ENCODE results near the gene NPHP4. TPM values are rescaled to one million over a fixed set of nuclear protein-coding genes. Genes with fewer than 3 reads are reported as not detected.

Gene NPHP4
- total RNA-seq, 1 donor from 2014 or later: 12.1 TPM

DNA sequence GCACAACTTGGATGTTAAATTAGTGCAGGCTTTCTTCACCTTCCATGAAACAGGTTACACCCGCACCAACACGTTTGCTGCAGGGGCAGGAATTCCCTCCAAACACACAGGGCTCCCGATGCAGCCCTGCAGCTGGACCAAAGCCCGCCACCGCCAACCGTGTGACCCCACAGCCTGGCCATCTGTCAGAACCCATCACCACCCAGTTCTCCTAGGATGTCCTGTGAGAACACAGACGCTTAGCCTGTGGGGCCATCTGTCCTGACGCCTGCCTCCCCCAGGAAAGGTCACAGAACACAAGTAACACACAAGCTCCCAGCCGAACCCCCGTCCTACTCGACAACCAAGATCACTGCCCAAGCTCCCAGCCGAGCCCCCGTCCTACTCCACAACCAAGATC, 108.1 kb downstream of the NPHP4 start:
- DNase-seq (ENCODE audit: extremely low read depth, low read depth, low spot score): no peak

DNA sequence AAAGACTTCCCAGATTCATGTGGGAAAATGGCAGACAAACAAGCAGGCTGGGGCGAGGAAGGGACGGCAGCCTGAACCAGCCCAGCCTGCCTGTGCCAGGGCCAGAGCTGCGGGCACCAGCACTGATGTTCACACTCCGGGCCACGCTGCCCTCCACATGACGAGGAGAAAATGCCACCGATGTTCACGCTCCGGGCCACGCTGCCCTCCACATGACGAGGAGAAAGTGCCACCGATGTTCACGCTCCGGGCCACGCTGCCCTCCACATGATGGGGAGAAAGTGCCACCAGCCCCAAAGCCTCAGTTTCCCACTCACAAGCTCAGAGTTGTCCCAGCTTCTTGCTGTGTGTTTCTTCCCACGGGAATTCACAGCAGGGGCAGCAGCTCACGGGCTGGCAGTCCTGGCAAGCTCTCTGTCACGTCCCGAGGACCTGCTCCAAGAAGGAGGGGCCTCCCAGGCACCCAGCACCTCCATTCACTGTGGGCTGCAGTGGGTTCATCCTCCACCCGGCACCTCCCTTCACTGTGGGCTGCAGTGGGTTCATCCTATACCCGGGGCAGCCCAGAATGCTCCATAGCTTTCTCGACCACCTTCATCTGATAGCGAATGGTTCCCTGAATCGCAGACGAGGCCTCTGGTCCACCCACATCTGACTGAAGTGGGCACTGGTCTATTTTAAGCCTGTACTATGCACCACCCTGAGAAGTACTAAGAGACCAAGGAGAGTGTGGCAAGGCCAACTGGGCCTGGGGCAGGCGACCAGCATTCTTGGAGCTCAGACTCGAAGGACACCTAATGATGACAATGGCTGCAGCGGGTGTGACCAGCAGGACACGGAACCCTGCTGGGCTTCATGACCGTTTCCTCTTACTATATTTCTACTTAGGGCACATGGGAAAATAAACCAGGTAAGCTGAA, 108.8 kb downstream of the NPHP4 start:
- no peak for DNase-seq (ENCODE audit: extremely low read depth, low read depth, low spot score)

DNA sequence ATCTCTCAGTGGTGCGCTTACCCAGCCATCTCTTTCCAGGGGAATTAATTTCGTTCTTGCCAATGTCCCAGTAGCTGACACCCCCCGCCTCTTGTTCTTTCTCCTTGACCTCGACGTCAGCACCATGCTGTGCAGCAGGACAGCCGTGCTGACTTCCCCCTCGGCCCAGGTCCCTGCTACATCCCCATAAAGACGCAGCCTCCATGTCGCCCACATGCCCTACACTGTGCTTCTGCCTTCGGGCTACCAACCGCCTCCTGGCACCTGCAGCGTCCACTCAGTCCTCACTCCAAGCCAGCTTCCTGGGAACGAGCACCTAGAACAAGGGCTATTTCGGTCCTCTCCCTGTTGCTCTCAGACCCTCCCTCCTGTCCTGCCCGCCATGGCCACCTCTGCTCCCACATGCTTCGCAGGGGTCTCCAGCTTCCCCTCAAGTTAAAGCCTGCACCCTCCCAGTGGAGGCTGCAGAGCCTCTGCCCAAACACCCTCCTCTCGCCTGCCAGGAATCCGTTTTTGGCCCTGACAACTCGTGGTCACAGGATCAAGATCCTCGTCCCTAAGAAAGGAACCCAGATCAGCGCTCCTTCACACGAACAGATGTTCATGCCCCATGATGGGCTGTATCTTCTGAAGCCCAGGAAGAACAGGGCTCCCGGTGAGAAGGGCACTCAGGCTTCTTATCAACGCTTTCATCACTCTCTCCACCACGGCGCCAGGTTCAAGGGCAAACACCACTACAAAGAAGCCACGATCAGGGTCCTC, 109.7 kb downstream of the NPHP4 start:
- no peak for DNase-seq (ENCODE audit: extremely low read depth, low read depth, low spot score)

DNA sequence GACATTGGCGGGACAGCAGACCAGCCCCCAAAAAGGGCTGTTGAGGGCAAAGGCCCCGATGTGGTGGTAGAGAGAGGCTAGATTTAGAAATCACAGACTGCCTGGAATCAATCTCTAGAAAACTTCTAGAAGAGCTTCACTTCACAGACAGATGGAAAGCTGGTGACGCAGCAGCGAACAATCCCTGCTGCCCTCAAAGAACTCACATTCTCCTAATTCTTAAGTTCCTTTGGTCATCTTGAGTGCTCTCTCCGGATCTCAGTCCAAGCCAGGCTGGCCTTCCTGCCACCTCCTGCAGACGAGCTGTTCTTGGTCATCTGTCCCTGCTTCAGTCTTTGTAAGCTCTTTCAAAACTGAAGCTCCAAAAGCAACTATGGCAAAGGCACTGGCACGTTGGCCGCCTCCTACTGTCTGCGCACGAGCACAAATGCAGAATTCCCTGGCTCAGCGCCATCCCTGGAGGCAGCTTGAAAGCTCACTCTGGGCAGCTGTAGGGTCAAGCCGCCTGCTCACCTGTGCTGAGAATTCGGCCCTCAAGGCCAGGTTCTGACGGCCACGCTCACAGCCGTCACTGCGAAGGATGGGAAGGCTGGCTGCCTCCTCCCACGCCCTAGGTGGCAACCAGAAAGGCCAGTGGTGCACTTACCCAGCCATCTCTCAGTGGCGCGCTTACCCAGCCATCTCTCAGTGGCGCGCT, 110.6 kb downstream of the NPHP4 start:
- no peak for DNase-seq (ENCODE audit: extremely low read depth, low read depth, low spot score)

DNA sequence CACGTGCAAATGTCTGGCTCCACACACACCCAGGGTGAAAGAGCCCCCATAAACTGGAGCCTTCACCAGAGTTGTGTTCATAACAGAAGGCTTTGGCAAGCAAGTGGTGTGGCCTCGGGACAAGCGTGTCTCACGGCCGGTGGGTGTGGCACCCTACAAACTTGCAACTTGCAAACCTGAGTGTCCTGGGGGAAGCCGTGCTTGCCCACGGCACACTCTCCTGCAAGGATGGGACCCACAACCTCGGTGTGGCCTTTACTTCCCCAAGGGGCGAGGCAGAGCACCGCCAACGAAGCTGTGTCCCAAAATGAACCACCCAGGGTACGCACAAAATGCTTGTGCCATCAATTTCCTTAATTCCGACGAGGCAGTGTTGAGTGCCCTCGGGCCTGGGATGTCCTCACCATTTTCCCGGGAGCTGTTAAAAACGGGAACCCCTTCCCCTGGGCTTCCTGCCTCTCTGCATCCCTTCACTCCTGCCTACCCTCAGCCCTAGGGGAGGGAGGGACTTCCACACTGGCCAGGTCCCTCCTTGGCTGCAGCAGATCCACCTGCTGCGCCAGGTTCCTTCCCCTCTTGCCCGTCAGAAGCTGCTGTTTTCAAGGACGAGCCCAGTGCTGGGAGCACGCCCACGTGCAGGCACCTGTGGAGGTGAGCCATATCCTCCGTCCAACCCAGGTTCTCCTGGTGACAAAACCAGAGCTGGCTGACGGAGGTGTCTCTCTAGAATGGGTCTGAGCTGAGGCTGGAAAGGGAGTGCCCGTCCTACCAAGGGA, 111.4 kb downstream of the NPHP4 start:
- no peak for DNase-seq (ENCODE audit: extremely low read depth, low read depth, low spot score)

DNA sequence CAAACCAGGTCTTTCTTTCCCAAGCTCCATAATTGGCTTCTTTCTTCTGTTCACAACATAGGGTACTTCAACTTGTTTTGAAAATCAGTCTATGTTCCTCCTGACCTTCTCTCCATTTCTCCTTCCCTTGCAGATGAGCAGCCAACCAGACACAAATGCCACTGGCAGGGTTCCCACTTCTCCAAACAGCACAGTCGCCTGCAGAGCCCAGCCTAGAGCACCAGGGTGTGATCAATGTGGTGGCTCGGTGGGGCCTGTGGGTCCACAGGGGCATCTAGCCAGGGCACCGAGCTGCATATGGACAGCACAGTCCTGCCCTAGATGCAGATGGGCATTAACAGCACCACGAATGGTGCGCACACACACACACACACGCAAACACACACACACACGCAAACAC, 112.8 kb downstream of the NPHP4 start:
- DNase-seq (ENCODE audit: extremely low read depth, low read depth, low spot score): no peak

DNA sequence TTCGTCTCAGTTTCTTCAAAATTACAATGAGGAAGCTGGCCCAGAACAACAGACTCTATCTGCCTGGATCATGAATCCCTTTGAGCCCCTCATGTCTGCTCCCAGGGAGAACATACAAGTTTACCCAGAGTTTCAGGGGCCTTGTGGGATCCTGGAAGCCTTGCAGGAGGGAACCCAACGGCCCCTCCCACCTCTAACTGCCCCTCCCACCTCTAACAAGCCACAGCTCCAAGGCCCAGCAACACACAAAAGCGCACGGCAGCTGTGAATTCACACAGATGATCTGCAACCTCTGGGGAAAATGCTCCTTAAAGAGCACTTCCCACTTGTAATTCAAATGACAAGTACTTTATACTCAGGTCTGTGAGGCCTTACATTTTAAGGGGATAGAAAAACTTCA, 113.3 kb downstream of the NPHP4 start:
- no peak for DNase-seq (ENCODE audit: extremely low read depth, low read depth, low spot score)

DNA sequence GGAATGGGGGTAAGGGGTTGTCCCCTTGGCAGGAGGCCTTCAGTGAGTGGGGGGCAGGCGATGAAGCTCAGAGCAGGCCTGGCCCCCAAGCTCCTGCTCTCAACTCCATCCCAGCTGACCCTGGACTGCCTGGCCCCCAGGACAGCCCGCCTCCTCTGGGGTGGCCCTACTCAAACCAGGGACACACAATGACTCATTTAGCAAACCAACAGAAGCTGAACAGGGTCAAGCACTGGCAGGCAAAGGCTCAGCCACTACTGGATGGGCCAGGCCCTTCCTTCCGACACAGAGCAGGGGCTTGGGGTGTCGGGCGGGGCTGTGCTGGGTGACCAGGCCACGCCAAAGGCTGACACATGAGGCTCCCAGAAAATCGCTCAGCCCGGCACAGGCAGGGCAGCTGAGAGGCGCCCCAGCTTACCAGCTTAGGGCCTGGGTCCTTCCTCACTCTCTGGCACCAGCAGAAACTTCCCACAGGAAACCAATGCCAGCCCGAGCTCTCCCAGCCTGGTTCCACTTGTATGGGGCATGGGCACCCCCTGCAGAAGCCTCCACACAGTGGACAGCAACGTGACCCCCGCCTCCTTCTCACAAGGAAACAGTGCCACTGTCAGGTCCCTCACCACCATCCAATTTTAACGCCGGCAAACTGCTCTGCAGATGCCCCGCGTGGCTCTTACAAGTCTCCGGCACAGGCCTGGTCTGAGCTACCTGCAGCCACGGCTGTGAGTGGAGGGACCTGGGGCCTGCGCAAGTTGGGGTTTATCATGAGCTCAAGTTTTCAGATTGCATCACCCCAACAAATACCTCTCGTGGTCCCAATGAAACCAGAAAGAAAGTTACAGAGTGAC, 114.3 kb downstream of the NPHP4 start:
- no peak for DNase-seq (ENCODE audit: extremely low read depth, low read depth, low spot score)

DNA sequence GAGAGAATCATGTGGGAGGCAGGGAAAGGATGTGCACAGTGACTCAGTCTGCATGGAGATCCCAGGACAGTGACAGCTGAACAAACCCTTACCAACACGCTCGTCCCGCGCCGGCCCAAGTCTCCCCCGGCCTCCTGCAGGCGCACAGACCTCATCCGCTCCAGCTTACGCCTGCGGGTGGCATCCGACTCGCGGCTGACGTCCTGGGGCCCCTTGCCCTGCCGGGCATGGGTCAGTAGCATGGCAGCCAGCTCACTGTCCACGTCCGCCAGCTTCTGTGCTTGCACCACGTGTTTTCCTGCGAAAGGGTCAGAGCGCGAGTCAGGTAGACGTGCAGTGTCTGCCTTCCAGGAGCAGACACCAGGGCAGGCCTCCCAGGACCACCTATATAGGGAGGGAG, 115.2 kb downstream of the NPHP4 start:
- no peak for DNase-seq (ENCODE audit: extremely low read depth, low read depth, low spot score)

DNA sequence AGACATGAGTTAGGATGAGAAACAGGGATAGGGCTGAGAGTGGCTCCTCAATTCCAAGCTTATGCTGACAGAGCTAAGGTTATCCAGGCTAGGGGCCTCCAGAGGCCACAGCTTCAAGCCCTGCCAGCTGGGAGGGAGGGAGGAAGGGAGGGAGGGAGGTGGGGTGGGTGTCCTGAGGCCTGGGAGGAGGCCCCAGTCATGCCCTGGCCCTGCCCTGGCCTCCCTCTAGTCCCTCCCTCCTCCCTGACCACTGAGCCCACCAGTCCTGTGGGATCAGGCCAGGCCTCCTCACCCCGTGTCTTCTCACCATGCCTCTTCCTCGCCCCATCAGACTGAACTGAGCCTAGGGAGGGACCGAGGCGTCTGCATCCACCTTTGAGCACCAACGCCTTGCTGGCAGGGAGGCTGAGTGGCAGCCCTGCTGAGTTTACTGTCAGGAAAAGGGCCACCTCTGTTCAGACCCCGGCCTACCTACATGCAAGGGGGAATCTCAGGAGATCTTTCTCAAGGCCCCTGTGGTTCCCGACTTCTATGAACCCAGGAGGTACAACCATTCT, 116.1 kb downstream of the NPHP4 start:
- DNase-seq (ENCODE audit: extremely low read depth, low read depth, low spot score): no peak

DNA sequence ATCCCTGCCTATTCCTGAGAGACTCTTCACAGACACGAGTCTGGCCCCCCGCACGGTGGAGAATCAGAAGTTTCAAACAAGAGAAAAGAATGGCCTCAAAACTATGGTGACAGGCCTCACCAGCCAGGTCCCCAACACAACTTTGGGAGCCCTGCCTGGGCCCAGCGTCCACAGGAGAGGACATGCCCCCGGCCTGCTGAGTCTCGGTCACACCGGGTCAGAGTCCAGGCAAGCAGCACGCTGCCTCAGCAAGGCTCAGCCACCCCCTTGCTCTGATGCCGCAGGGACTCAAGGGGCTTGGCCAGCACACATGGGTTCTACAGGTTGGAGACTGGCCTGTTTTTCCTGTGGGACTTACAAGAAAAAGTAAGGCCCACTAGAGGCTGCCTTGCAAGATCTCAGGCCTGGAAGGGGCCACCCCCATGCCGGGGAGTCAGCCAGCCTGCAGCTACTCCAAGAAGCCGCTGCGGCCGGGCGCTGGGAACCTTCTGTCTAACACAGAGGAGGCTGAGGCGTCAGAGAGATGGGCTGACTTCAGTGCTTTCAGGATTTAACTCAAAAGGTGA, 116.8 kb downstream of the NPHP4 start:
- no peak for DNase-seq (ENCODE audit: extremely low read depth, low read depth, low spot score)

DNA sequence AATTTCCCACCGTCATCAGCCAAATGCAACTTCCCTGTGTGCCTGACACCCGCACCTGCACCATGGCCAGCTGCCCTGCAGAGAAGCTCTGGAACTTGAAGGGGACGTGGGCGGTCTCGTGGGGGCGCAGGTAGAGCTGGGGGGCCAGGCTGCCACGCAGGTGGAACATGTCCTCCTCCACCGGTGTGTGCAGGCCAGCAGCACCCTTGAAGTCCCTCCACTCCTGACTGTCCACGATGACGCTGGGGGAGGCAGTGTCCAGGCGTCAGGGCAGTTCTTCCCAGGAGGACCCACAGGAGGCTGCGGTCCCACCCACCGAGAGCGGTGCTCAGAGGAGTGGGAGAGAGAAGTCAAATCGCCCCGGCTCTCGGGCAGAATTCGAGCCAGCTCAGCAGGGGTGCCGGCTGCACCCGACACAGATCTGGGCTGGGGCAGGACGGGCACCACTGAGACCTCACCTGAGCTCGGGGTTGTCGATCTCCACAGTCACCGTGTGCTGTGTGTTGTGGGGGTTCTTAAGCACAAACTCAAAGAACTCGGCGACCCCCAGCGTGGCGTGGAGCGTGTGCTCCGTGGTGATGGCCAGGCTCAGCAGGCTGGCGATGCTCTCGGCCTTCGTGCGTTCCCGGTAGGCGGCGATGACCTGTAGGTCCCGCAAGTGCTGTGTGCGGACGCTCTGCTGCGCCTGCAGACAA, 117.7 kb downstream of the NPHP4 start:
- no peak for DNase-seq (ENCODE audit: extremely low read depth, low read depth, low spot score)

DNA sequence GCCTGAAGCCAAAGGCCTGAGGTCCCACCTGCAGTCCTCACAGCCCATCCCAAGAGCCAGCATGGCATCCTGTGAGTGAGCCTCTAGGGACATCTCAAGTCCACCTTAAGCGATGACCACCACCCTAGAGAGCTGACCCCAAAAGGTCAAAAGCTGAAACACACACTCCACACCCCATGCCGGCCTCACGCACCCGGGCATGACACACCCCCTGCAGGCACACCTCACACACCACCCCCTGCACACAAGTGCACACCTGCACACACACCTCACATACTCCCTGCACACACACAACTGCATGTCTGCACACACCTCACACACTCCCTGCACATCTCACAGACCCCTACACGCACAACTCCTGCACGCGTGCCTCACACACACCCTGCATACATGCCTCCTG, 118.7 kb downstream of the NPHP4 start:
- no peak for DNase-seq (ENCODE audit: extremely low read depth, low read depth, low spot score)

DNA sequence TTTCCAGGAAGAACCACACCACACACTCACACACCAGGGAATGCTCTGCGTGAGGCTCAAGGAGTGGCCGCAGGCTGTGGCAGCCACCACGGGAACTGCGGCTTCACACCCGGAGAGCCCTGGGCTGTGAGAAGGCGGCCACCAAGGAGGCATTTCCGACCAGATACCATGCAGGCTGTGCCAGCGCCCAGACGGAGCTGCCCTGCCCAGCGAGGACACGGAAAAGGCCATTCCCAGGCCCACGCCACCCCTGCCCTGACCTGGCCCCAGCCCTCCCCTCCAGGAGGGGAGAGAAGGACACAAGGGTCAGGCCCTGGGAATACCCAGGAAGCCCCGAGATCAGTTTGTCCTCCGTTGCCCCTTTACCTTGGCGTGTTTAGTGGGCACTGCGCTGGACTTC, 119.3 kb downstream of the NPHP4 start:
- DNase-seq (ENCODE audit: extremely low read depth, low read depth, low spot score): no peak

DNA sequence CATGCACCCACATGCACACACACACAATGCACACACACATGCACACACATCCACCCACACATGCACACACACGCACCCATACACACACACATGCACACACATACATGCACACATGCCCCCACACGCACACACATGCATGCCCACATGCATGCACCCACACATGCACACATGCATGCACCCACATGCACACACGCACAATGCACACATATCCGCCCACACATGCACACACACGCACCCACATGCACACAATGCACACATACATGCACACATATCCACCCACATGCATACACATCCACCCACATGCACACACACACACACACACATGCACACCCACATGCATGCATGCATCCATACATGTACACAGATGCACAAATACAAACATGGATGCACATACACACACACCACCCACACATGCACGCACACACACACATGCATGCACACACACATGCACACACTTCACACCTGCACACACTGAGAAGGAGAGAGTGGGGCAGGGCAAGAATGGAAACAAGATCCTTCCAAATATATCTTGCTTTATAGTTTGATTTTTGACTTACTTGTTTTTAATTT, 123.2 kb downstream of the NPHP4 start:
- DNase-seq (ENCODE audit: extremely low read depth, low read depth, low spot score): no peak

DNA sequence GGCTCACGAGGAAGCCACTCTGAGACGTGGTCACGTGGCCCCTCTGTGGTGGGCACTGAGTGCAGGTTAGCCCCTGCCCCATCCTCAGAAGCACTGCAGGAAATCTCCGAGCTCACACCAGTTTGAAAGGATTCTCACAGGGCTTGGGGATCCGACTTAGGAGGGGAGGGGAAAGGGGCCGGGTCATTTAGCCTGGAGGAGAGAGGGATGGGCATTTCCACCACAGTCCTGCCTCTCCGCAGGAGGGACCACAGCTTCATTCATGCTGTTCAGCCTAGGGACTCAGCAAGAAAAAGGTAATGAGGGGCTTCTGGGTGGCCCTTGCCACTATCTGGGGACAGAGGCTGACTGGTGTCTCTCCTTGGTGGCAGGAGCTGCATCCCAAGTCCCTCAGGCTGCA, 126.5 kb downstream of the NPHP4 start:
- DNase-seq (ENCODE audit: extremely low read depth, low read depth, low spot score): no peak

DNA sequence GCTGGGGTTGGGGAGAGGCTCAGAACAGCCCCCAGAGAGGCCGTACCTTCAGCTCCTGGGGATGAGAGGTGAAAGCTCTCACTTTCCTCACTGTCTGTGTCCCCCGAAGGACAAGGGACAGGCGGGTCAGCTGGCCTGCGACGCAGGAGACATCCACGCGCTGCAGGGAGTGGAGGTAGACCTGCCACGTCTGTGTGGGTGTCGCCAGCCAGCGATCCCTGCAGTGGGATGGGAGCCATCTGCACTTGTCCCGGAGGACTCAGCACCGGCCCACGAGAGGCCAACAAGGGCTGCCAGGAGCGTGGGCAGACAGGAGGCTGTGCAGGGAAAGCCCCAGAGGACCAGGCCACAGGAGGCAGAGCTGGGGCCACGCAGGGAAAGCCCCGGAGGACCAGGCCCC, 127.2 kb downstream of the NPHP4 start:
- DNase-seq (ENCODE audit: extremely low read depth, low read depth, low spot score): no peak

DNA sequence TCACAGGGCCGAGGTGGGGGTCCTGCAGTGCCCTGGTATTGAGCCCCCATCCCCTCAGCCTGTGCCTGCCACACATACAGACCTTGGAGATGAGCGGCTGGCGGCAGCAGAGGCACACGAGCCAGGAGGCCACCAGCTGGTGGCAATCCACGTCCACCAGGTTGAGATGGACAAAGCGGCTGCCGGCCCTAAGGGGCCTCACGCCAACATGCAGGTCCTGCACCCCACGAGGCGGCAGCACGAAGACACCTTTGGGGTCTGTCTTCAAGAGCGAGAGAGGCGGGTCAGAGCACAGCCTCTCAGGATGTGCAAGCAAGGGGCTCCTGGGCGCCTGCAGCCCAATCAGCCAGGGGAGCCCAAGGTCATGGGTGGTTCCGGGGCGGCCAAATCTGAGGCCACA, 128.0 kb downstream of the NPHP4 start:
- no peak for DNase-seq (ENCODE audit: extremely low read depth, low read depth, low spot score)
